HG02885 (cell line): ENCODE measurements around the gene CRYBB1.

Experiments used
- ATAC-seq: cut with Tn5 transposase; IDR thresholded peaks from one replicate; pipeline ENCODE4 v1.9.1; 2021; ENCODE audit warnings: mild to moderate bottlenecking; ENCODE audit not compliant: unreplicated experiment, poor library complexity

The CRYBB1 gene

GRCh38 chr22:26581633-26582168 is 36.1 kb downstream of the CRYBB1 start:
- no peak for ATAC-seq

- no peak for ATAC-seq
These were observed 36.8 kb downstream of the CRYBB1 start for GRCh38 chr22:26581026-26581425.

GRCh38 chr22:26580240-26580962 is 37.4 kb downstream of the CRYBB1 start:
- no peak for ATAC-seq

- peak; percentile 67 for ATAC-seq
These were observed 38.4 kb downstream of the CRYBB1 start for GRCh38 chr22:26579331-26579886.

- no peak for ATAC-seq
These were observed 40.7 kb downstream of the CRYBB1 start for GRCh38 chr22:26577081-26577480.

GRCh38 chr22:26576026-26576680 is 41.7 kb downstream of the CRYBB1 start:
- ATAC-seq, result no peak

GRCh38 chr22:26574001-26574723 is 43.7 kb downstream of the CRYBB1 start:
- no peak for ATAC-seq

GRCh38 chr22:26573026-26573662 is 44.7 kb downstream of the CRYBB1 start:
- no peak for ATAC-seq

- no peak for ATAC-seq
These were observed 46.8 kb downstream of the CRYBB1 start for GRCh38 chr22:26570864-26571525.

- no peak for ATAC-seq
These were observed 47.7 kb downstream of the CRYBB1 start for GRCh38 chr22:26570115-26570514.

GRCh38 chr22:26568207-26568706 is 49.6 kb downstream of the CRYBB1 start:
- no peak for ATAC-seq

- no peak for ATAC-seq
These were observed 50.2 kb downstream of the CRYBB1 start for GRCh38 chr22:26567610-26568009.

- ATAC-seq, result no peak
These were observed 50.8 kb downstream of the CRYBB1 start for GRCh38 chr22:26566994-26567393.

- no peak for ATAC-seq
These were observed 51.9 kb downstream of the CRYBB1 start for GRCh38 chr22:26565889-26566288.

- no peak for ATAC-seq
These were observed 52.6 kb downstream of the CRYBB1 start for GRCh38 chr22:26565181-26565580.

GRCh38 chr22:26564672-26565071 is 53.2 kb downstream of the CRYBB1 start:
- ATAC-seq, result no peak

- ATAC-seq, result no peak
These were observed 53.6 kb downstream of the CRYBB1 start for GRCh38 chr22:26564181-26564580.

GRCh38 chr22:26563022-26563421 is 54.8 kb downstream of the CRYBB1 start:
- ATAC-seq, result no peak

GRCh38 chr22:26561756-26562417 is 55.9 kb downstream of the CRYBB1 start:
- no peak for ATAC-seq
